HEK293T (cell line): ENCODE data around the gene OR6Q1.

Experiments used
- CTCF ChIA-PET: fragments of 350-600 bp; formaldehyde crosslinking; extraction: SDS; loops from one replicate; lab custom pipeline; 2021; ENCODE audit warnings: antibody characterized with exemption, inconsistent platforms; lab: Yijun Ruan, JAX
- POLR2A ChIA-PET: fragments of 350-600 bp; formaldehyde crosslinking; extraction: SDS; loops from one replicate; lab custom pipeline; 2020; ENCODE audit warnings: antibody characterized with exemption, inconsistent platforms; lab: Yijun Ruan, JAX
- DNase-seq: peaks from one replicate; pipeline ENCODE4 v3.0.0; 2012; ENCODE audit warnings: mixed read lengths; ENCODE audit errors: extremely low spot score
- ARNT ChIP-seq: fragments of 450-650 bp; IDR thresholded peaks from 2 replicates; pipeline ENCODE4 v1.6.1; 2017; ENCODE audit warnings: mild to moderate bottlenecking
- BHLHE40 ChIP-seq: fragments of 450-650 bp; IDR thresholded peaks from 2 replicates; pipeline ENCODE4 v1.6.1; 2016; ENCODE audit warnings: mild to moderate bottlenecking, moderate library complexity, borderline replicate concordance
- CTBP1 ChIP-seq: fragments of 450-650 bp; IDR thresholded peaks from 2 replicates; pipeline ENCODE4 v1.6.1; 2016; ENCODE audit warnings: borderline replicate concordance
- ELF4 ChIP-seq: fragments of 450-650 bp; IDR thresholded peaks from 2 replicates; pipeline ENCODE4 v1.6.1; 2017; ENCODE audit warnings: antibody characterized with exemption
- FOXA1 ChIP-seq: fragments of 450-650 bp; IDR thresholded peaks from 2 replicates; pipeline ENCODE4 v1.6.1; 2016; ENCODE audit warnings: mild to moderate bottlenecking
- FOXK2 ChIP-seq: fragments of 450-650 bp; IDR thresholded peaks from 2 replicates; pipeline ENCODE4 v1.6.1; 2016; ENCODE audit warnings: mild to moderate bottlenecking
- FOXM1 ChIP-seq: fragments of 450-650 bp; IDR thresholded peaks from 2 replicates; pipeline ENCODE4 v1.6.1; 2017; ENCODE audit warnings: mild to moderate bottlenecking, borderline replicate concordance
- HDGF ChIP-seq: fragments of 450-650 bp; IDR thresholded peaks from 2 replicates; pipeline ENCODE4 v1.6.1; 2017; ENCODE audit warnings: antibody characterized with exemption, borderline replicate concordance
- L3MBTL2 ChIP-seq: fragments of 450-650 bp; conservative IDR thresholded peaks from 2 replicates; pipeline ENCODE4 v1.6.1; 2016; ENCODE audit warnings: mild to moderate bottlenecking
- LEF1 ChIP-seq: fragments of 450-650 bp; IDR thresholded peaks from 2 replicates; pipeline ENCODE4 v1.6.1; 2017; ENCODE audit warnings: mild to moderate bottlenecking, borderline replicate concordance
- NFRKB ChIP-seq: fragments of 450-650 bp; IDR thresholded peaks from 2 replicates; pipeline ENCODE4 v1.6.1; 2016; ENCODE audit warnings: mild to moderate bottlenecking, moderate library complexity
- SP1 ChIP-seq: fragments of 450-650 bp; IDR thresholded peaks from 2 replicates; pipeline ENCODE4 v1.6.1; 2017
- SUZ12 ChIP-seq: fragments of 450-650 bp; IDR thresholded peaks from 2 replicates; pipeline ENCODE4 v1.6.1; 2016; ENCODE audit warnings: mild to moderate bottlenecking
- TARDBP ChIP-seq: fragments of 450-650 bp; IDR thresholded peaks from 2 replicates; pipeline ENCODE4 v1.6.1; 2016
- ZNF384 ChIP-seq: fragments of 450-650 bp; IDR thresholded peaks from 2 replicates; pipeline ENCODE4 v1.6.1; 2016
- TF ChIP-seq, protein P1 (sequence below): fragments of 450-650 bp; IDR thresholded peaks from 2 replicates; pipeline ENCODE4 v1.6.1; 2016

OR6Q1 gene

DNA sequence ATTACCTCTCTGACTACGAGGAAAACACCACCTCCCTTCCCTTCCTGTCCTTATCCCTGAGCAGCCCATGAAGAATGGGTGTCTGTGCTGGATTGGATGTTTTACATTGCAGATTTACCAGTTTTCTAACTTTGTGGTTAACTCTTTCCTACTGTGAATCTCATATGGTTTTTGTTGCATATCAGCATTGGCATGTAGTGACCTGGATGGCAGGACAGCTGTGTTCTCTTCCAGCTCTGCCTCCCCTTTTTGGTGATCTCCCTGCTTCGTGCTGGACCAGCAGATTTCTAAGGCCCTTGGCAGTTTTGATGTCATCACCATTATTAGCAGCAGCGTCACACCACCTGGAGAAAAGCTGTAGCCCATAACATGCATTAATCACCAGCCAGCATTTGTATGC, 26.7 kb downstream of the OR6Q1 start:
- TF ChIP-seq TARDBP, result no peak
- TF ChIP-seq NFRKB, result no peak
- TF ChIP-seq SUZ12, result no peak
- no peak for TF ChIP-seq FOXK2
- TF ChIP-seq L3MBTL2, result no peak
- no peak for TF ChIP-seq SP1
- TF ChIP-seq ELF4, result no peak
- no peak for TF ChIP-seq FOXM1
- no peak for TF ChIP-seq ARNT
- no peak for TF ChIP-seq ZNF384
- no peak for TF ChIP-seq FOXA1
- TF ChIP-seq CTBP1, result no peak
- no peak for TF ChIP-seq HDGF
- TF ChIP-seq, protein P1, sequence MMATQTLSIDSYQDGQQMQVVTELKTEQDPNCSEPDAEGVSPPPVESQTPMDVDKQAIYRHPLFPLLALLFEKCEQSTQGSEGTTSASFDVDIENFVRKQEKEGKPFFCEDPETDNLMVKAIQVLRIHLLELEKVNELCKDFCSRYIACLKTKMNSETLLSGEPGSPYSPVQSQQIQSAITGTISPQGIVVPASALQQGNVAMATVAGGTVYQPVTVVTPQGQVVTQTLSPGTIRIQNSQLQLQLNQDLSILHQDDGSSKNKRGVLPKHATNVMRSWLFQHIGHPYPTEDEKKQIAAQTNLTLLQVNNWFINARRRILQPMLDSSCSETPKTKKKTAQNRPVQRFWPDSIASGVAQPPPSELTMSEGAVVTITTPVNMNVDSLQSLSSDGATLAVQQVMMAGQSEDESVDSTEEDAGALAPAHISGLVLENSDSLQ, result no peak
- TF ChIP-seq BHLHE40, result no peak
- TF ChIP-seq LEF1, result no peak
- DNase-seq, result no peak
- ChIA-PET POLR2A (no interaction called here), CTCF (no interaction called here)

DNA sequence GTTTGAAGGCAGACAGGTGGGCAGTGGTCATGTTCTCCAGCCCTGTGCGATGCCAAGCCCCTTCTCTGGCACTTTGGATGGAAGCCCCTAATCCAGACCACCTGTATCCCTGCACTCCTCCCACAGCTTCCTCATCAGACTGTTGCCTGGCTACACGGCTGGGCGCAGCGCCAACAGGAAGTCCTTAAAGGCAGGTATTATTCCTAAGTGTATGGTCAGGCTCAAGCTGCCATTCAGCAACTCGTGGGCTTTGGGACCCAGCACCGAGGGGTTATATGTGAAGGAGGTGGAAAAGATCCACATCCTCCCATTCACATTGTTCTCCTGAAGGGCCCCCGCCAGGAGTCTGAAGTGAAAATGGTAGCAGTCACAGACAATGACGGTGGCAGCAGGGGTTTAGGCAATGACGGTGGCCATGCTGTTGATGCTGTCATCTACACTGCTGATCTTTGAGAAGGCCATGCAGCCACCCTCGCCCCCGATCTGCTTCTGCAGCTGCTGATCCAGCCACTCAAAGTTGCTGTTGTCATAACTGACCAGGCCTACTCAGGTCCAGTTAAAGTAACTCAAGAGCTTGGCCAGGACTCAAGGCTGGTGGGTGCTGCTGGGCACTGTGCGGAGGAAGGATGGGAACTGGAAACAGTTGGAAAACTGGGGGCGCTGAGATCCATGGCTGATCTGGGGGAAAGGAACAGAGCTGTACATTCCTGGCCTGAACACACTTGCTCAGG, 27.7 kb downstream of the OR6Q1 start:
- POLR2A ChIA-PET, result no interaction called here
- TF ChIP-seq LEF1, result no peak
- TF ChIP-seq FOXK2, result no peak
- no peak for TF ChIP-seq SUZ12
- no peak for TF ChIP-seq HDGF
- DNase-seq, result no peak
- CTCF ChIA-PET, result no interaction called here

DNA sequence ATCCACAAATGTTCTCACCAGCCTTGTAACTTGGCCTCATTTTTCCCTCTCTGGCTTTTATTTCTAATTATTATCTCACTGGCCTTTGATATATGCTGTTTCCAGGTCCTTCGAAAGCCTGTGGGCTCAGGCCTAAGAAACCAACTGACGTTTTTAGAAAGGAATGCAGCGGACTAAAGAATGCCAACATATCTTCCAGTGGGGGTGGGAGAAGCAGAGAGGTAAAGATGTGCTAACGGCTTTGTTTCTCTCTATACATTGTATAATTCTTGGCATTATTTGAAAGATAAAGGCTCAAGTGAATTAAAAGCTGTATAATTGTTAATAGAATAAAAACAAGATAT, 28.2 kb downstream of the OR6Q1 start:
- DNase-seq, result no peak
- POLR2A ChIA-PET, result no interaction called here
- CTCF ChIA-PET, result no interaction called here
- no peak for TF ChIP-seq L3MBTL2
- no peak for TF ChIP-seq CTBP1
- no peak for TF ChIP-seq LEF1
- TF ChIP-seq SUZ12, result no peak
- TF ChIP-seq FOXK2, result no peak
- TF ChIP-seq HDGF, result no peak
- no peak for TF ChIP-seq BHLHE40
- no peak for TF ChIP-seq SP1
- TF ChIP-seq ZNF384, result no peak
- TF ChIP-seq, protein P1, result no peak
- no peak for TF ChIP-seq NFRKB
- TF ChIP-seq ELF4, result no peak
- TF ChIP-seq FOXA1, result no peak

DNA sequence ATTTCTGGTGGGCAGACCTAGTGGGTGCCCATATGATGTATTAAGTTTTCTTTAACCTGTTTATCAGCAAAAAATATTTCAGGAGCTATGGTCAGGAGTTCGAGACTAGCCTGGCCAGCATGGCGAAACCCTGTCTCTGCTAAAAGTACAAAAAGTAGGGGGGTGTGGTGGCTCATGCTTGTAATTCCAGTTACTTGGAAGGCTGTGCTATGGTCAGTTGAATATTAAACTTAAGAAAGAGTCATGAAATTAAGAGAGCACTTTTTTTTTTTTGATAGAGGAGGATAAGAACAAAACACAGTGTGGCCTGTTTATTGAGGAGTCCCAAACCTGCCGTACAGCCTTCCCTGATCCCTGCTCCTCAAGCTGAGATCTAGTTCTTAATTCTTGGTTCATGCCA, 29.8 kb downstream of the OR6Q1 start:
- no peak for DNase-seq
- TF ChIP-seq BHLHE40 (no peak), FOXM1 (no peak), ELF4 (no peak), TARDBP (no peak), ZNF384 (no peak), L3MBTL2 (no peak), ARNT (no peak), NFRKB (no peak), FOXK2 (no peak)
- TF ChIP-seq, protein P1, result no peak
- CTCF ChIA-PET, result no interaction called here
- POLR2A ChIA-PET, result no interaction called here

DNA sequence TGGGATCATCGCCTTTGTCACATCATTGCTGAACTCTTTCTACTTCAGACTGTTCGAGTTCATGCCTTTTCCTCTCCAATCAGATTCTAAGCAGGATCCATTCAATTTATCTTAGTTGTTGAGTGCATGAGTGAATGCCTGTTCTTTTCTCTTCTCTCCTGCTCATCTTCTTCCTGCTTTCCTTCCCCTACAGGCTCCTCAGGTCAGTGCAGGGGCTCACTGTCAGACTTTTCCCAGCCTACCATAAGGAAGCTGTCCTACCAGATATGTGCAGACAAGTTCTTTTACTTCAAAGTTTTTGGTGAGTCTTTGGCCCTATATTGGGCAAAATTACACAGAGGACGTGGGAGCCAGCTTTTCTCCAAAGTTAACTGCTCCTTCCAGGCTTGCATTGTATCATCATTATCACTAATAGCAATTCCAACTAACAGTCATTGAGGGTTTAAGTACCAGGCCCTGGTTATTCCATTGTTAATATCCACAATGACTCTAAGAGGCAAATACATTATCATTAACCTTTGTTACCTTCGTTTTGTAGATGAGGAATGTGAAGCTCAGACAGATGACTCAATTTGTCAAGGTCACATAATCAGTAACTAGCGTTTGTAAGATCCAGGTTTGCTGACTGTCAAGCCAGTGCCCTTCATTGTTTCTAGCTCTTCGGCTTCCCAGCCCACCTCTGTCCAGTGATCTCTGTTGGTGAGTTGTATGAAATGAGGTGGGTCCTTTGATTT, 30.4 kb downstream of the OR6Q1 start:
- no peak for DNase-seq
- TF ChIP-seq L3MBTL2, result no peak
- TF ChIP-seq LEF1, result no peak
- TF ChIP-seq SUZ12, result no peak
- no peak for TF ChIP-seq SP1
- no peak for TF ChIP-seq FOXK2
- no peak for TF ChIP-seq TARDBP
- TF ChIP-seq, protein P1, result no peak
- TF ChIP-seq NFRKB, result no peak
- POLR2A ChIA-PET, result no interaction called here
- CTCF ChIA-PET, result no interaction called here

DNA sequence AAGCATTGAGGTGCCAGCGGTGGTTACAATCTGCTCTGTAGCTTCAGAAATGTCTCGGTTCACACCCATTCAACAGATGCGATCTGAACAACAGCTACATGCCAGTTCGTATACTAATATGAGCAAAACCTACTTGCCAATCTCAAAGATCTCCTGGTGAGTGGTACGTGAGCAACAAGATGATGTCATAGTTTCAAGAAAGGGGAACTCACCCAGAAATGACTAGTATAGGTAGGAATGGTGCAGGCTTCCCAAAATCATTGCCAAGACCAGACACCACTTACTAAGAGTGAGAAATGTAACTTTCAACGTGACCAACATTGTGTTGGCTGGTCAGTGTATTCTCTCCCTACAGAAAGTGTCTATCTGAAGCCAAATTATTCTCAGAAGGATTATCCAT, 31.1 kb downstream of the OR6Q1 start:
- DNase-seq, result no peak
- ChIA-PET CTCF (no interaction called here), POLR2A (no interaction called here)
- TF ChIP-seq NFRKB (no peak), SUZ12 (no peak), L3MBTL2 (no peak), FOXA1 (no peak), FOXM1 (no peak), ARNT (no peak), FOXK2 (no peak), TARDBP (no peak), ELF4 (no peak)
